ENCODE results near the gene IFT27. TPM values are rescaled to one million over a fixed set of nuclear protein-coding genes. Genes with fewer than 3 reads are reported as not detected.

IFT27 gene
- total and polyA plus RNA-seq, 7 donors: 15.0 to 27.9 (median 24.3) TPM

DNA sequence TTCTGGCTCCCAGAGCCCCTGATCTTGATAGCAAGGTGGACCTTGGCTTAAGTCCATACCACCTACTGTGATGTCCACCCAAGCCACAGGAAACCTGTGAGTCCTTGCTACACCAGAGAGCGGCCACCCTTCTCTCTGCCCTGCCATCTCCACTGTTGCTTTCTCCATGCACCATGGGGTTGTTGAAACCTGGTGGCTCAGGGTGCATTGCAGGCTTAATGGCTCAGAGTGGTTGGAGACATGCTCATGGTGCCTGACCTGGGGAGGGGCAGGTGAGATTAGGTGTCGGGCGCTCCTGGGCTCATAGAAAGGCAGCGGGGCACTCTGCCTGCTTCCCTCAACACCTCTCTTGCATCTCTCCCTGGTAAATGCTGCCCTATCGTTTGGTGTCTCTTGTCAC lies 47.4 kb downstream of the IFT27 start:
- Histone ChIP-seq H3K36me3 (no peaks in the 10 kb centered on the region), H3K27me3 (peaks cover 0 to 37% (median 9%) of the 10 kb centered on the region in 3 donors), H3K27ac (no peak overlapping the region), H3K4me1 (no peaks in the 10 kb centered on the region), H3K9me3 (no peaks in the 10 kb centered on the region), H3K4me3 (no peak overlapping the region)
- 69 to 82% methylated on average over 5 of the region's 5 CpGs for WGBS, 2 donors
- no peak for TF ChIP-seq POLR2AphosphoS5 (IDR thresholded peaks at IDR 0.05)
- DNase-seq: peak; percentile 30
- intact Hi-C loops (cut with DNase I): no loop called here

DNA sequence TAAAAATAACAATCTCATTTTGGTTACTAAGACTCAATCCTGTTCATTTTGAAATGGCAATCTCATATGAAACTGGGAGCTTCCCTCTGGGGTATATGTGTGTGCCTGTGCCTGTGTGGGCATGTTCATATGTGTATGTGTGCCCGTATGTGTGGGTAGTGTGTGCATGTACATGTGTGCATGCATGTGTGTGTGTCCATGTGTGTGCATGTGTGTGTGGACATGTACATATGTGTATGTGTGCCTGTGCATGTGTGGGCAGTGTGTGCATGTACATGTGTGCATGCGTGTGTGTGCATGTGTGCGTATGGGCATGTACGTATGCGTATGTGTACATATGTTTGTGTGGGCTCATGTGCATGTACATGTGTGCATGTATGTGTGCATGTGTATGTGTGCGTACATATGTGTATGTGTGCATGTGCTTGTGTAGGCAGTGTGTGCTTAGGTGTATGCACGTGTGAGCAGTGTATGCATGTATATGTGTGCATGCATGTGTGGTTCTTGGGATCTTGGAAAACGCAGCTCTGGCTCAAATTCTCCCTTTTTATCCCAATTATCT lies 47.9 kb downstream of the IFT27 start:
- H3K9me3 ChIP-seq: no peaks in the 10 kb centered on the region
- no peak overlapping the region for H3K27ac ChIP-seq
- TF ChIP-seq, protein P1, sequence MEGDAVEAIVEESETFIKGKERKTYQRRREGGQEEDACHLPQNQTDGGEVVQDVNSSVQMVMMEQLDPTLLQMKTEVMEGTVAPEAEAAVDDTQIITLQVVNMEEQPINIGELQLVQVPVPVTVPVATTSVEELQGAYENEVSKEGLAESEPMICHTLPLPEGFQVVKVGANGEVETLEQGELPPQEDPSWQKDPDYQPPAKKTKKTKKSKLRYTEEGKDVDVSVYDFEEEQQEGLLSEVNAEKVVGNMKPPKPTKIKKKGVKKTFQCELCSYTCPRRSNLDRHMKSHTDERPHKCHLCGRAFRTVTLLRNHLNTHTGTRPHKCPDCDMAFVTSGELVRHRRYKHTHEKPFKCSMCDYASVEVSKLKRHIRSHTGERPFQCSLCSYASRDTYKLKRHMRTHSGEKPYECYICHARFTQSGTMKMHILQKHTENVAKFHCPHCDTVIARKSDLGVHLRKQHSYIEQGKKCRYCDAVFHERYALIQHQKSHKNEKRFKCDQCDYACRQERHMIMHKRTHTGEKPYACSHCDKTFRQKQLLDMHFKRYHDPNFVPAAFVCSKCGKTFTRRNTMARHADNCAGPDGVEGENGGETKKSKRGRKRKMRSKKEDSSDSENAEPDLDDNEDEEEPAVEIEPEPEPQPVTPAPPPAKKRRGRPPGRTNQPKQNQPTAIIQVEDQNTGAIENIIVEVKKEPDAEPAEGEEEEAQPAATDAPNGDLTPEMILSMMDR (IDR thresholded peaks at IDR 0.05): no peak
- TF ChIP-seq POLR2AphosphoS5 (IDR thresholded peaks at IDR 0.05) (no peak), POLR2A (IDR thresholded peaks at IDR 0.05) (no peak), EP300 (IDR thresholded peaks at IDR 0.05) (no peak)
- no peaks in the 10 kb centered on the region for H3K36me3 ChIP-seq
- peaks cover 0 to 40% (median 9%) of the 10 kb centered on the region in 3 donors for H3K27me3 ChIP-seq
- intact Hi-C loops (cut with DNase I): no loop called here
- peak; percentile 12 for DNase-seq
- H3K4me1 ChIP-seq: no peaks in the 10 kb centered on the region
- WGBS, 2 donors: 76 to 88% methylated on average over 8 of the region's 8 CpGs
- H3K4me3 ChIP-seq: no peak overlapping the region

DNA sequence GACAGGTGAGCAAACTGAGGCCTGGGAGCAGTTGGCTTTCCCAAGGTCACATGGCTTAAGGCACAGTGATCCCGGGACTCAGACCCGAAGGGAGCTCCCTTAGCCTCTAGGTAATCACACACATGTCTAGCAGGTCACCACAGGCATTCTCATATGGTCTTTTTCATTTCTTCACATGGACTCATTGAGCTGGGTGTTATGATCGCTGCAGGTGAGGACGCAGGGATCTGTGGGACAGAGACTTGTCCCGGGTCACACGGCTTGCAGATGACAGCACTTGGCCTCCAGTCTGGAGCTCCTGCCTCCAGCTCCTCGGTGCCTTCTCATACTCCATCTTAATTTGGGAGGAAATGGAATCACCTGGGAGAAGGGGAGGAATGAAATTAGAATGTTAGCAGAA lies 48.8 kb downstream of the IFT27 start:
- DNase-seq: peak; percentile 24
- H3K4me1 ChIP-seq: no peaks in the 10 kb centered on the region
- TF ChIP-seq POLR2AphosphoS5 (IDR thresholded peaks at IDR 0.05): no peak
- no peak overlapping the region for H3K4me3 ChIP-seq
- peaks cover 0 to 49% (median 9%) of the 10 kb centered on the region in 3 donors for H3K27me3 ChIP-seq
- WGBS, 2 donors: 69 to 87% methylated on average over 7 of the region's 7 CpGs
- H3K27ac ChIP-seq: no peak overlapping the region
- no peaks in the 10 kb centered on the region for H3K9me3 ChIP-seq
- no peaks in the 10 kb centered on the region for H3K36me3 ChIP-seq
- intact Hi-C loops (cut with DNase I): no loop called here

DNA sequence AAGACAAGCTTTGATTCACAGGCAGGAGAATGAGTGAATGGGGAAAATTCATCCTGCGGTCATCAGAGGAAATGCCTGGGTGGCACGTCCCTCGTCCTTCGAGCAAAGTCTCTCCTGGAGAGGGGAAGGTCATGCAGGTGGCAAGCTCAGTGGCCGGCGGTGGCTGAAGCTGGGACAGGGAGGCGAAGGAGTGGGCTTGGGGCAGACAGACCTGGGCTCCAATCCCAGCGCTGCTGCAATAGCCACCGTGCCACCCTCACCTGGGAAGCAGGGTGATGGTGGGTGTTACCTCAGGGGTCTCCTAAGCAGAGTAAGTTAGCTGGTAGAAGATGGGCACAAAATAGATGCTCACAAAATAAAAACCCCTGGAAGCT lies 49.9 kb downstream of the IFT27 start:
- H3K27me3 ChIP-seq: peaks cover 0 to 47% (median 9%) of the 10 kb centered on the region in 3 donors
- H3K27ac ChIP-seq: no peak overlapping the region
- H3K36me3 ChIP-seq: no peaks in the 10 kb centered on the region
- H3K9me3 ChIP-seq: no peaks in the 10 kb centered on the region
- 83 to 85% methylated on average over 9 of the region's 9 CpGs for WGBS, 2 donors
- no peaks in the 10 kb centered on the region for H3K4me1 ChIP-seq
- intact Hi-C loops (cut with DNase I): no loop called here
- H3K4me3 ChIP-seq: no peak overlapping the region
- TF ChIP-seq POLR2A (IDR thresholded peaks at IDR 0.05) (no peak), POLR2AphosphoS5 (IDR thresholded peaks at IDR 0.05) (no peak), EP300 (IDR thresholded peaks at IDR 0.05) (no peak)
- TF ChIP-seq, protein P1 (IDR thresholded peaks at IDR 0.05): no peak
- peak; percentile 39 for DNase-seq

DNA sequence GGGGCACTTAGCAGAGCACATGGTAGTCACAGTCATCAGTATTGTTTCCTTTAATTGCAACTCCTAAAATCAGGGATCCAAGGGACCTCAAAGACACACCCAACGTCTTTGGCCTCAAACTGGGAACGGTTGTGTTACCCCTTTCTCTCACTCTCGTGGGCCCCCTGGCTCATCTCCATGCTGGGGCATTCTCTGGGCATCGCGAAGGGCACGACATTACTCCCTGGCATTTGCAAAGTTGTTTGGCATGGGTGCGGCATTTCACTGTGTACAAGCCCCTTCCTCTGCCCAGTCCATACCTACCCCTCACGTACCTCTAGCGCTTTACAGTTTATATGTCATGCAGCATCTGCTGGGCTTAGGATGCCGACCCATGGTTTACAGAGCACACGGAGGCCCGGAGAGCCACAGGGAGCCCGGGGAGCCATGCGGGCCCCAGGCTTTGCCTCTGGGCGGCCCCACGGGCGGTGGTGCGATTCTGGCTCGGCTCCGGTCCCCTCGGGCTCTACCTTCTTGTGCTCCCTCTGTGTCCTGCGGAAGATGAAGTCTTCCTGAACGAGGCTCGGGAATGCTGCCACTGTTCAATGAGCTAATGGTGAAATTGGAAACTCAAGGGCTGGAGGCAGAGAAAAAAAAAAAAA lies 50.4 kb downstream of the IFT27 start:
- peak; percentile 34 for DNase-seq
- no peak overlapping the region for H3K4me3 ChIP-seq
- no peaks in the 10 kb centered on the region for H3K9me3 ChIP-seq
- H3K27me3 ChIP-seq: peaks cover 0 to 47% (median 9%) of the 10 kb centered on the region in 3 donors
- no peak overlapping the region for H3K27ac ChIP-seq
- intact Hi-C loops (cut with DNase I): no loop called here
- no peak for TF ChIP-seq POLR2A (IDR thresholded peaks at IDR 0.05)
- TF ChIP-seq EP300 (IDR thresholded peaks at IDR 0.05): no peak
- TF ChIP-seq, protein P1 (IDR thresholded peaks at IDR 0.05): no peak
- H3K4me1 ChIP-seq: no peaks in the 10 kb centered on the region
- H3K36me3 ChIP-seq: no peaks in the 10 kb centered on the region
- WGBS, 2 donors: 76 to 79% methylated on average over 24 of the region's 24 CpGs

DNA sequence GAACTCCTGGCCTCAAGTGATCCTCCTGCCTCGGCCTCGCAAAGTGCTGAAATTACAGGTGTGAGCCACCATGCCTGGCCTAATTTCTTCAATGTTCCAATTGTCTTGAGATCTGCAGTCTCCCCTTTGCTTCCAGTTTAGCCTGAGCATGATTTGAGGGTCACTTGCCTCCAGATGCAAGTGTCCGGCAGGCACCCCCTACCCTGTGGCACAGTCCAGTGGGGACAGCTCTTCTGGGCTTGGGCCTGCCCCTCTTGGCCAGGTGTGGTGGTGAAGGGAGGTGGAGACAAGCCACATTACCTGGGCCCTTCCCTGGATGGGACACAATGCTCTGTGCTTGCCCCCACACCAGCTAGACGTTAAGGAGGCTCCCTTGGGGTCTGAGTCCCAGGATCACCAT lies 51.1 kb downstream of the IFT27 start:
- intact Hi-C loops (cut with DNase I): no loop called here
- peaks cover 0 to 47% (median 9%) of the 10 kb centered on the region in 3 donors for H3K27me3 ChIP-seq
- H3K4me1 ChIP-seq: no peaks in the 10 kb centered on the region
- H3K4me3 ChIP-seq: no peak overlapping the region
- peak; percentile 58 for DNase-seq
- no peaks in the 10 kb centered on the region for H3K9me3 ChIP-seq
- no peak for TF ChIP-seq POLR2A (IDR thresholded peaks at IDR 0.05)
- TF ChIP-seq EP300 (IDR thresholded peaks at IDR 0.05): no peak
- TF ChIP-seq, protein P1 (IDR thresholded peaks at IDR 0.05): no peak
- no peak for TF ChIP-seq POLR2AphosphoS5 (IDR thresholded peaks at IDR 0.05)
- no peaks in the 10 kb centered on the region for H3K36me3 ChIP-seq
- 80 to 84% methylated on average over 4 of the region's 4 CpGs for WGBS, 2 donors
- H3K27ac ChIP-seq: no peak overlapping the region

Measured in sigmoid colon (tissue), 7 donors.